HEK293T (cell line): Measurements from ENCODE around the gene TNFRSF21.

Experiments
- BHLHE40 ChIP-seq: fragments of 450-650 bp; IDR thresholded peaks from 2 replicates; pipeline ENCODE4 v1.6.1; 2016; ENCODE audit warnings: mild to moderate bottlenecking, moderate library complexity, borderline replicate concordance
- FOXM1 ChIP-seq: fragments of 450-650 bp; IDR thresholded peaks from 2 replicates; pipeline ENCODE4 v1.6.1; 2017; ENCODE audit warnings: mild to moderate bottlenecking, borderline replicate concordance
- SP1 ChIP-seq: fragments of 450-650 bp; IDR thresholded peaks from 2 replicates; pipeline ENCODE4 v1.6.1; 2017
- SUZ12 ChIP-seq: fragments of 450-650 bp; IDR thresholded peaks from 2 replicates; pipeline ENCODE4 v1.6.1; 2016; ENCODE audit warnings: mild to moderate bottlenecking
- TARDBP ChIP-seq: fragments of 450-650 bp; IDR thresholded peaks from 2 replicates; pipeline ENCODE4 v1.6.1; 2016
- ZNF384 ChIP-seq: fragments of 450-650 bp; IDR thresholded peaks from 2 replicates; pipeline ENCODE4 v1.6.1; 2016
- TF ChIP-seq, protein P1 (sequence below): fragments of 450-650 bp; IDR thresholded peaks from 2 replicates; pipeline ENCODE4 v1.6.1; 2016

DNA sequence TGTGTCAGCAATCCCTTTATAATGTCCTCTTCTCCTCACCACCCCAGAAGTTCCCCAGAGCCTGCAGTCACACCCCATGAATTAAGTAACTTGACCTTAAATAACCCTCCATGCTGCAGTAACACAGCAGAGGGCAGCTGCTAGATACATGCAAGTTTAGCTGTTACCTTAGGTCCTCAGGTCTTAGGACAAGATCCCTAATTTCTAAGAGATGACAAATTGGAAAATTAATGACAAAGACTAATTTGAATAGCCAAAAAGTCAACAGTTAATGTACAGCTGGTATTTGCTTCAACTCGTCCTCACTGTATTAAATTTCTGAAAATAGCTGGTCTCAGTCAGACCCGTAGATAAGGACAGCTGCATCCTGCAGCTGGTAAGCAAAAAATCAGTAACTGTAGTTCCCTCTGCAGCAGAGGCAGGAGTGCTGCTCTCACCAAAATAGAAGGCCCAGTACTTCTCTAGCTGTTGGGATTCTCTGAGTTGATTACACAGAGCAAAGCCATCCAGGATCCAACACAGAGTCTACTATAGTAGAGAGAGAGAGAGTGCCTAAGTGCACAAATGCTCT lies 62.4 kb downstream of the TNFRSF21 start:
- no peak for TF ChIP-seq BHLHE40
- TF ChIP-seq FOXM1, result no peak
- TF ChIP-seq SP1, result no peak
- no peak for TF ChIP-seq SUZ12
- TF ChIP-seq TARDBP, result no peak
- TF ChIP-seq ZNF384, result no peak
- TF ChIP-seq, protein P1, sequence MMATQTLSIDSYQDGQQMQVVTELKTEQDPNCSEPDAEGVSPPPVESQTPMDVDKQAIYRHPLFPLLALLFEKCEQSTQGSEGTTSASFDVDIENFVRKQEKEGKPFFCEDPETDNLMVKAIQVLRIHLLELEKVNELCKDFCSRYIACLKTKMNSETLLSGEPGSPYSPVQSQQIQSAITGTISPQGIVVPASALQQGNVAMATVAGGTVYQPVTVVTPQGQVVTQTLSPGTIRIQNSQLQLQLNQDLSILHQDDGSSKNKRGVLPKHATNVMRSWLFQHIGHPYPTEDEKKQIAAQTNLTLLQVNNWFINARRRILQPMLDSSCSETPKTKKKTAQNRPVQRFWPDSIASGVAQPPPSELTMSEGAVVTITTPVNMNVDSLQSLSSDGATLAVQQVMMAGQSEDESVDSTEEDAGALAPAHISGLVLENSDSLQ, result no peak
